COLO829 (cell line): ENCODE data around the gene RYR1.
"Not testable (repeated sequence)": the region's sequence is repeated elsewhere in the genome, so short reads cannot be mapped to it uniquely, and the experiment has no call there.

ENCODE experiments used
- DNase-seq: peaks from one replicate; pipeline ENCODE4 v3.0.0; 2012; ENCODE audit warnings: low spot score

Gene RYR1

GRCh38 chr19:38427035-38427677 is 6.3 kb upstream of the RYR1 start:
- not testable (repeated sequence) for DNase-seq

- DNase-seq: no peak
These were observed 4.3 kb upstream of the RYR1 start for GRCh38 chr19:38429055-38429810.

- no peak for DNase-seq
These were observed 3.7 kb upstream of the RYR1 start for GRCh38 chr19:38429811-38430156.

GRCh38 chr19:38430931-38431330 is 2.6 kb upstream of the RYR1 start:
- DNase-seq: no peak

GRCh38 chr19:38434549-38435051 is 1.1 kb downstream of the RYR1 start:
- no peak for DNase-seq

- DNase-seq: no peak
These were observed 3.8 kb downstream of the RYR1 start for GRCh38 chr19:38437295-38437694.

- DNase-seq: no peak
These were observed 4.4 kb downstream of the RYR1 start for GRCh38 chr19:38437917-38438316.

GRCh38 chr19:38440592-38440991 is 7.1 kb downstream of the RYR1 start:
- no peak for DNase-seq

- DNase-seq: no peak
These were observed 8.3 kb downstream of the RYR1 start for GRCh38 chr19:38441657-38442348.

GRCh38 chr19:38442736-38443135 is 9.2 kb downstream of the RYR1 start:
- DNase-seq: no peak

GRCh38 chr19:38443458-38443999 is 10.0 kb downstream of the RYR1 start:
- no peak for DNase-seq

- no peak for DNase-seq
These were observed 10.5 kb downstream of the RYR1 start for GRCh38 chr19:38444026-38444425.

- DNase-seq: no peak
These were observed 11.9 kb downstream of the RYR1 start for GRCh38 chr19:38445362-38445761.

GRCh38 chr19:38448225-38448624 is 14.7 kb downstream of the RYR1 start:
- DNase-seq: no peak

GRCh38 chr19:38449518-38449917 is 16.0 kb downstream of the RYR1 start:
- no peak for DNase-seq

GRCh38 chr19:38451036-38451435 is 17.5 kb downstream of the RYR1 start:
- DNase-seq: no peak

- no peak for DNase-seq
These were observed 18.1 kb downstream of the RYR1 start for GRCh38 chr19:38451629-38452028.

GRCh38 chr19:38452430-38453366 is 19.2 kb downstream of the RYR1 start:
- no peak for DNase-seq

GRCh38 chr19:38453596-38453995 is 20.1 kb downstream of the RYR1 start:
- DNase-seq: no peak

GRCh38 chr19:38455031-38455430 is 21.5 kb downstream of the RYR1 start:
- DNase-seq: no peak

- no peak for DNase-seq
These were observed 23.7 kb downstream of the RYR1 start for GRCh38 chr19:38457202-38457601.
